CD4-positive, alpha-beta T cell treated with Interferon alpha-2 for 1 hour (primary cell): ENCODE results near the gene LYRM9.
"Not testable (repeated sequence)": the region's sequence is repeated elsewhere in the genome, so short reads cannot be mapped to it uniquely, and the experiment has no call there.

ENCODE experiments used
- DNase-seq, 2 donors: peaks; one replicate each; pipeline ENCODE4 v3.0.0-alpha.2; 2020 to 2022

LYRM9 gene

GRCh38 chr17:27872776-27873175, 20.4 kb downstream of the LYRM9 start:
- no peak for DNase-seq

DNA sequence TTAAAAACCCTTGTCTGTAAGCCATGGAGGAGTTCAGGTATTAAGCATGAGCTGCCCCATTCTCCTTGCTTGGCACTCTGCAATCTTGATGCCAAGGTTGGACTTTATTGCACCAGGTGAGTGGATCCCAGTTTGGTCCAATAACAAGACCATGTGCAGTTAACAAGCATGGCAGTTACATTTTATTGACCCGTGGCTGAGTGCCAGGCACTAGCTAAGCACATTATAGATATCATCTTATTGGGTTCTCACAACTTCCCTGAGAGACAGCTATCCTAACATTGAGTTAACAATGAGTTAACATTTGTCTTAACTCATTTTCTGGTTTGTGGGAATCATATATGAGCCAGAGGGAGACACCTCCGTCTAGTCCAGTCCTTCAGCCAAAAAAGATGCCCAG, 21.8 kb downstream of the LYRM9 start:
- no peak for DNase-seq

DNA sequence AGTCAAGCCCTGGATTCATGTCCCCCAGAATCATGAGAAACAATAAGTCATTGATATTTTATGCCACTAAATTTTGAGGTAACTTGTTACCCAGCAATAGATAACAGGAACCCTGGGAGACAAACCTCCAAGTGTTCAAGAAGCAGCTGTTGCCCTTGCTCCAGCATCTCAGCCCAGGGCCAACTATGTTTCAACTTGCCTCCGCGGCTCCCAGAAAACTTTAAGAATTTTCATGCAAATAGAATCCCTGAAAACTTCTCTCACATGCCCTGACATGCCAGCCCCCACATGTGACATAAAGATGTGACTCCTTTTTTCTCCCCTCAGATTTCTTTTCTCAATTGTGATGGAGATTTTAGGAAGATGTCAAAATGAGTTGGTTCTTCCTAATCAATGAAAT, 22.8 kb downstream of the LYRM9 start:
- no peak for DNase-seq

GRCh38 chr17:27868565-27868964, 24.6 kb downstream of the LYRM9 start:
- no peak for DNase-seq

DNA sequence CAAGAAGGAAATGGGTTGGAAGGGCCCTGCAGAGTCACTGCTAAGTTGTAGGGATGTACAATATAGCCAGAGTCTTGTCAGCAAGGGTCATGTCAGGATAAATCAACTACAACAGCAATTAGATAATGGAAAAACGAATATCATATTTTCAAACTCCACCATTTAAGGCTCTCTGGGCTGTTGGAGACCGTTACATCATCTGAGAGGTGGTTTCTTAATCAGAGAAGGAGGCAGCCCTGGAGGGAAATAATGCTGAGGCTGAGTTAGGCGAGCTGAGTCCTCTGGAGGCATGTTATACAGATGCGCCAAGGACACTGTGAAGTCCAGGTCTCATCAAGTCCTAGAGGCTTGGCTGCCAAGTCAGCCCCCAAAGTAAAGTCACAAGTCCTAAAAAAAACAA, 30.3 kb downstream of the LYRM9 start:
- no peak for DNase-seq

DNA sequence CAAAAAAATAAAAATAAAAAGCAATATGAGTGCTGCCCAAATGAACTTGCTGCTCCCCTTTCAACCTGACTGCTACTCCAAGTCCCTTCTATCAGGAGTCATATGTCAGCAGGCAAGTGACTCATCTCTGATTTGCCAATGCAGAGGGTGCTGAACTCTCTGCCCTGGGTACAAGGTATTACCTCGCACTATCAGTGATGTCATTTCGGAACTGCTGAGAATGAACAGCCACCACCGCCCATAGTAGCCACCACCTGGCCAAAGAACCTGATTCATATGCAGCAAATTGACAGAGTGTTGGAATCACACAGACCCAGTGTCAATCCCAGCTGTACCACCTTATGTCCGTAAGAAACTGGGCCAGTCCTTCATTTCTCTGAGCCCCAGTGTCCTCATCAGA, 31.2 kb downstream of the LYRM9 start:
- no peak for DNase-seq

DNA sequence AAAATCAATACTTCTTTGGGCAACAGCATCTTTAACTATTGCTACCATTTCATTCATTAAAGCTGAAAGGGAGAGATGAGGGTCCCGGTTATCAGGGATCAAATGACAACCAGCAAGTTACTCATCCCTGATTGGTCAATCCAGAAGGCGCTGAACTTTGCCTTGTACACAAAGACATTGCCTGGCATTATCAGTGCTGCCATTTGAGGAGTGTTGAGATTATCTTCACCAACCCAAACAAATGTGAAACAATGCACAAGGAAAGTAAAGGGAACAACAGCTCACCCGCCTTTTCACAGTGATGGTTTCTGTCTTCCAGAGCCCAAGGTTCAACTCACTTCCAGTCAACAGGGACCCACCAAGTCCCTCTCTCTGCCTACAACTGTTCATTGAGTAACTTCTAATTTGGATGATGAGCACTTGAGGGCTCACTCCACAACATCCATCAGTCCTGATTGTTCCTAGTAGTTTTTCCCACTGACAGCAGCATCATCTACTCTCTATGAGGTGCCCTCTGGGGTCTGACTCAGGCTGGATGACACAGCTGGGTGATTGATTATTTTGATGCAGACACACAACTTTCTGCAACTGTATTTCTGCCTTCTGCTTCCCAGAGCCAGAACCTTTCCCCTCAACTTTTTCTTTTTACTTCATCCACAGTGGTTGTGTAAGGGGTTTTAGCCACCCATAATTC, 32.0 kb downstream of the LYRM9 start:
- no peak for DNase-seq

GRCh38 chr17:27858621-27859305, 34.4 kb downstream of the LYRM9 start:
- no peak for DNase-seq

GRCh38 chr17:27856676-27857432, 36.3 kb downstream of the LYRM9 start:
- DNase-seq, result no peak

GRCh38 chr17:27855454-27855853, 37.7 kb downstream of the LYRM9 start:
- DNase-seq, result no peak

DNA sequence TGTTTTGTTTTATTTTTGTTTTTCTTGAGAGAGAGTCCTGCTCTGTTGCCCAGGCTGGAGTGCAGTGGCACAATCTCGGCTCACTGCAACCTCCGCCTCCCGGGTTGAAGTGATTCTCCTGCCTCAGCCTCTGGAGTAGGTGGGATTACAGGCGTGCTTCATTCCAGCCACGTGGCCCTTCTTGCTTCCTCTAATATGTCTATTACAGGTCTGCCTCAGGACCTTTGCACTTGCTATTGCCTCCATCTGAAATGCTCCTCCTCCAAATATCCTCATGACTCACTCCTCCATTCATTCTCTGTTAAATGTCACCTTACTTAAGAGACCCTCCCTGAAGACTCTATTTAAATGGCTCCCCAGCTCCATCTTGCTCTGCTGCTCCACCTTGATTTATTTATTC, 39.0 kb downstream of the LYRM9 start:
- DNase-seq, result no peak

- no peak for DNase-seq
Measured at GRCh38 chr17:27853091-27853490, 40.1 kb downstream of the LYRM9 start.

- DNase-seq, result no peak
Measured at GRCh38 chr17:27849474-27850185, 43.5 kb downstream of the LYRM9 start.

DNA sequence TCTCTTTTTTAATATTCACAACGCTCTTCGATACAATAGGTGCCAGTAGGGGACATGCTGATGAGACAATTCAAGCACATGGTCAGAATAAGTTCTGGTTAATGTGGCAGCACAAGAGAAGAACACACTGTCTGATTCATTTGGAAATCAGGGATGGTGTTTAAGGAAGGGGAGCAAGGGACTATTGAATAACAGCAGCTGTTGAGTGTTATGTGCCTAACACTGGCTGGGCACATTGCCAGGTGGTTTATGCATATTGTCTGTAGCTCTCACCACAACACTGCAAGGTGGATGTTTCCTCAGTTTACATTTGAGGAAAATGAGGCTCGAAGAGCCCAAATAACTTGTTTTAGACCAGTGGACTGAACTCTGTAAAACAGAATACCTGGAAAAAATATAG, 44.2 kb downstream of the LYRM9 start:
- DNase-seq, result no peak

DNA sequence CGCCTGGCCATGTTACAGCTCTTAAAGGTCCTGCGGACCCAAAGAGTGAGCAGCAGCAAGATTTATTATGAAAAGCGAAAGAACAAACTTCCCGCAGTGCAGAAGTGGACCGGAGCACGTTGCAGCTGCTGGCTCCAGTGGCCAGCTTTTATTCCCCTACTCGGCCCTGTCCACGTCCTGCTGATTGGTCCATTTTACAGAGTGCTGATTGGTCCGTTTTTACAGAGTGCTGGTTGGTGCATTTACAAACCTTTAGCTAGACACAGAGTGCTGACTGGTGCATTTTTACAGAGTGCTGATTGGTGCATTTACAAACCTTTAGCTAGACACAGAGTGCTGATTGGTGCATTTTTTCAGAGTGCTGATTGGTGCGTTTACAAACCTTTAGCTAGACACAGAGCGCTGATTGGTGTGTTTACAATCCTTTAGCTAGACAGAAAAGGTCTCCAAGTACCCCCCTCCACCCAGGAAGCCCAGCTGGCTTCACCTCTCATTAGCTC, 46.3 kb downstream of the LYRM9 start:
- DNase-seq, result peak in 1 of 2 donors; percentile 5

DNA sequence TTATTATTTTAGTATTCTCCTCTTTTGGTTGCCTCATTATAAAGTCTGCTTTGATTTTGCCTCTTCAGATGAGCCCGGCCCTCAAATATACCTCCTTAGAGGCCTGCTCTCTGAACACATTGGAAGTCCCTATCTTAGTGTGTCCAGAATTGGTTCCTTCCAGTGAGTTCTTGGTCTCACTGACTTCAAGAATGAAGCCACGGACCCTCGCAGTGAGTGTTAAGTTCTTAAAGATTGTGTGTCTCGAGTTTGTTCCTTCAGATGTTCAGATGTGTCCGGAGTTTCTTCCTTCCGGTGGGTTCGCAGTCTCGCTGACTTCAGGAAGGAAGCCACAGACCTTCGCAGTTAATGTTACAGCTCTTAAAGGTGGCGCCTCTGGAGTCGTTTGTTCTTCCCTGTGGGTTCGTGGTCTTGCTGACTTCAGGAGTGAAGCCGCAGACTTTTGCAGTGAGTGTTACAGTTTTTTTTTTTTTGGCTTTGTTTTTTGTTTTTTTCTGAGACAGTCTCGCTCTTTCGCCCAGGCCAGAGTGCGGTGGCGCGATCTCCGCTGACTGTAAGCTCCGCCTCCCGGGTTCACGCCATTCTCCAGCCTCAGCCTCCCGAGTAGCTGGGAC, 47.0 kb downstream of the LYRM9 start:
- DNase-seq, result peak; percentile 16 to 49

DNA sequence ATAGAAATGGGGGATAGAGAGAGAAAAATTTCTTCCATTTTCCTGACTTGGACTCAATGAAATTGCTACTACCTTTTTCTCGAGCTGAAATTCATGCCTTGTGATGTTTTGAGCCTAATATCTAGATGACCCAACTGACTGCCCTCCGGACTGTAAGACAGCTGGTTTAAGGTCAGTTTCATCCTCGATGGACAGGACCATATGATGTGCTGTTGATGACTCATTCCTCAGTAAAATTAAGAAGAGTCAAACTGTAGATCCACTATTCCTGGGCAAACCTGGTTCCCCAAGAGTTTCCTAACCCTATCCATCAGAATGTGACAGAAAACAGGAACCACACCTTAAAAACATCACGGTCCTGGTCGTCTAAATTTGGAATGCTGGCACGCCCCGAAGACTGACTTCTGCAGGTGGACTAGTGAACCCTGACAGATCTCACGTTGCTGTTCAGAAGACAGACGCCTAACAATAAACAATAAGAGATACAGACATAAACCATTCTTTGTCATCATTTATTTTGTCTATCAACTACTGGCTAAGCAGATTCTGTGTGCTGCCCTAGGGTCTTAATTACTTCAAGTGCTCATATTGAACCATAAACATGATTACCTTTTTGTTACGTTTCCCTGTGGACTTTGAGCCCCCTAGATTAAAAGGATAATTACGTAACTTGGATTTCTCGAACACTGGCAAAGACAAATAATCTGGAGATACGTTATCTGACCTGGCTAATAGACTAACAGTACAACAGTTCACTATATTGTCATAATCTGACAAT, 47.7 kb downstream of the LYRM9 start:
- no peak for DNase-seq

DNA sequence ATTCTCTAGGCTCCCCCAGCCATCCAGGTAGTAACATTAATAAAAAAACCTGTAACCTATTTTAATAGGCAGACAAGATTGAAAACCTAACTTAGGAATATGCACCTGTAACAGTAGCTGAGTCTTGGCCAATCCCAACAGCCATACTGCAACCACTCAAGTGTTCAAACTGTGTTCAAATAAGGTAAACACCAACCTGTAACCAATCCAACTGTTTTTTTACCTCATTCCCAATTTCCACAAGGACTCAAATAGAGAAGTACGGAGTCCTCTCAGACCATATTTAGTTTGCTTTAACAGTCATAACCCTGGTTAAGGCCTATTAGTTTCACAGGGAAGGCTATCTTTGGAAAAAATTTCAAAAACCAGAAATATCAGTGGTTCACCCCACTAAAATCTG, 52.5 kb downstream of the LYRM9 start:
- no peak for DNase-seq

DNA sequence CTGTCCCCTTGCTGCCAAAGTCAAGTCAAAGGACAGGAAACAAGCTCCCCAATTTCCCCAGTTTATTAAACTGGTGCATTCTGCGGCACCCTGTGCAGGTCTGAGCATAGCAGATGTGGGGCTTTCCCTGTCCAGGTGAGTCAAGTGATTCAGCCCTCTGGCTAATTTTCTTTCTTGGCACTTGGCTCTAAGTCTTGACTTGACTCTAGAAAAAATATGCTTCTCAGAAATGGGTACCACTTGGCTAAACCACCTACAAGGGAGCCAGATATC, 52.8 kb downstream of the LYRM9 start:
- DNase-seq, result not testable (repeated sequence)

GRCh38 chr17:27839571-27840405, 53.4 kb downstream of the LYRM9 start:
- not testable (repeated sequence) for DNase-seq

DNA sequence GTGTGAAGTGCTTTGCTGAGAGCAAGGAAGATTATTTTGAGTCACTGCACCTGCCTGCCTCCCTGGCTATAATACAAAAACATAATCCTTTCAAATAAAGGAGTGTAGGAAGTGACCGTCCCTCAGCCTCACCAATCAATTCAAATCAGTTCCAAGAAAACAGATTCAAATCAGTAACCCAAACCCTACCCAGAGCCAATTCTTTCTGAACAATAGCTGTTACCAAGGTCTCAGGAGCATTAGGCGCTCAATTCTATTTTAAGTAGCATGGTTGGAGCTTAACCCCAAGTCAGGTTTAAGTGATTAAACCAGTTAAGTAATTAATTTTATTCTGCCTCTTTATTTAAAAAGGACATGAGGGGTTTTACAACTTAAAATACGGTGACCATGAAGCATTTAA, 54.6 kb downstream of the LYRM9 start:
- not testable (repeated sequence) for DNase-seq
